Endothelial cell of umbilical vein (primary cell): ENCODE results near the gene KRTAP24-1.

Experiments used
- MAX ChIP-seq: IDR thresholded peaks from 2 replicates; pipeline ENCODE4 v1.6.1; 2011; ENCODE audit not compliant: insufficient read depth, insufficient read length
- TF ChIP-seq, protein P1 (sequence below), 2 donors: IDR thresholded peaks; 1 replicate in 1 of 2; 2 replicates in 1 of 2; pipeline ENCODE4 v1.5.1; 2011; ENCODE audit warnings: low read length in 2 of 2, mild to moderate bottlenecking in 2 of 2, moderate library complexity in 2 of 2, control low read depth in 1 of 2, inconsistent platforms in 1 of 2, low read depth in 1 of 2; ENCODE audit not compliant: insufficient read depth in 1 of 2; ENCODE audit errors: extremely low read depth in 1 of 2

- TF ChIP-seq MAX = no peak
- TF ChIP-seq, protein P1, sequence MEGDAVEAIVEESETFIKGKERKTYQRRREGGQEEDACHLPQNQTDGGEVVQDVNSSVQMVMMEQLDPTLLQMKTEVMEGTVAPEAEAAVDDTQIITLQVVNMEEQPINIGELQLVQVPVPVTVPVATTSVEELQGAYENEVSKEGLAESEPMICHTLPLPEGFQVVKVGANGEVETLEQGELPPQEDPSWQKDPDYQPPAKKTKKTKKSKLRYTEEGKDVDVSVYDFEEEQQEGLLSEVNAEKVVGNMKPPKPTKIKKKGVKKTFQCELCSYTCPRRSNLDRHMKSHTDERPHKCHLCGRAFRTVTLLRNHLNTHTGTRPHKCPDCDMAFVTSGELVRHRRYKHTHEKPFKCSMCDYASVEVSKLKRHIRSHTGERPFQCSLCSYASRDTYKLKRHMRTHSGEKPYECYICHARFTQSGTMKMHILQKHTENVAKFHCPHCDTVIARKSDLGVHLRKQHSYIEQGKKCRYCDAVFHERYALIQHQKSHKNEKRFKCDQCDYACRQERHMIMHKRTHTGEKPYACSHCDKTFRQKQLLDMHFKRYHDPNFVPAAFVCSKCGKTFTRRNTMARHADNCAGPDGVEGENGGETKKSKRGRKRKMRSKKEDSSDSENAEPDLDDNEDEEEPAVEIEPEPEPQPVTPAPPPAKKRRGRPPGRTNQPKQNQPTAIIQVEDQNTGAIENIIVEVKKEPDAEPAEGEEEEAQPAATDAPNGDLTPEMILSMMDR (IDR thresholded peaks at IDR 0.05; ENCODE audit: extremely low read depth in 1 of 2, insufficient read depth in 1 of 2, low read depth in 1 of 2, low read length in 2 of 2) = no peak
These were observed 22.4 kb upstream of the KRTAP24-1 start for GRCh38 chr21:30305136-30305535.
